GM12891 (cell line): ENCODE results near the gene NAA10.

Experiments
- PAX5 ChIP-seq: IDR thresholded peaks from 2 replicates; pipeline ENCODE4 v1.6.1; 2011; ENCODE audit warnings: low read length, moderate library complexity, mild to moderate bottlenecking; ENCODE audit not compliant: insufficient read depth, severe bottlenecking
- POLR2A ChIP-seq: IDR thresholded peaks from 2 replicates; pipeline ENCODE4 v1.6.1; 2011; ENCODE audit warnings: low read depth, low read length, control low read depth
- POLR2AphosphoS5 ChIP-seq: IDR thresholded peaks from 2 replicates; pipeline ENCODE4 v1.6.1; 2011; ENCODE audit warnings: low read depth, low read length, control low read depth
- POU2F2 ChIP-seq: IDR thresholded peaks from 2 replicates; pipeline ENCODE4 v1.6.1; 2011; ENCODE audit warnings: low read depth, mild to moderate bottlenecking, control low read depth, low read length, moderate library complexity
- SPI1 ChIP-seq: IDR thresholded peaks from 2 replicates; pipeline ENCODE4 v1.6.1; 2011; ENCODE audit warnings: low read depth, low read length, control low read depth
- TAF1 ChIP-seq: IDR thresholded peaks from 2 replicates; pipeline ENCODE4 v1.6.1; 2011; ENCODE audit warnings: low read depth, low read length, control low read depth

GRCh38 chrX:153921511-153922446 is 13.1 kb downstream of the NAA10 start:
- TF ChIP-seq POLR2A (no peak), POLR2AphosphoS5 (no peak), TAF1 (no peak), PAX5 (no peak), SPI1 (no peak), POU2F2 (no peak)
